ENCODE results near the gene SORCS3. TPM values are rescaled to one million over a fixed set of nuclear protein-coding genes. Genes with fewer than 3 reads are reported as not detected.

SORCS3 gene
- total RNA-seq, 1 donor from 2014 or later = not detected

- Mint-ChIP-seq H3K4me1 (ENCODE audit: low read depth) (no peaks in the 10 kb centered on the region), H3K27ac (no peak overlapping the region), H3K36me3 (ENCODE audit: low read depth) (no peaks in the 10 kb centered on the region), H3K27me3 (ENCODE audit: low read depth) (no peaks in the 10 kb centered on the region), H3K4me3 (ENCODE audit: low read depth) (no peak overlapping the region), H3K9me3 (no peaks in the 10 kb centered on the region)
- intact Hi-C loops (cut with micrococcal nuclease) = no loop called here
- no peak for DNase-seq (ENCODE audit: low spot score)
Measured at GRCh38 chr10:104807581-104808310, 166.7 kb downstream of the SORCS3 start.

GRCh38 chr10:104809288-104810090 lies 168.4 kb downstream of the SORCS3 start:
- no peaks in the 10 kb centered on the region for H3K36me3 Mint-ChIP-seq (ENCODE audit: low read depth)
- H3K27ac Mint-ChIP-seq = no peak overlapping the region
- no peak for DNase-seq (ENCODE audit: low spot score)
- H3K4me1 Mint-ChIP-seq (ENCODE audit: low read depth) = no peaks in the 10 kb centered on the region
- no peak overlapping the region for H3K4me3 Mint-ChIP-seq (ENCODE audit: low read depth)
- intact Hi-C loops (cut with micrococcal nuclease) = no loop called here
- H3K27me3 Mint-ChIP-seq (ENCODE audit: low read depth) = no peaks in the 10 kb centered on the region
- H3K9me3 Mint-ChIP-seq = no peaks in the 10 kb centered on the region

DNA sequence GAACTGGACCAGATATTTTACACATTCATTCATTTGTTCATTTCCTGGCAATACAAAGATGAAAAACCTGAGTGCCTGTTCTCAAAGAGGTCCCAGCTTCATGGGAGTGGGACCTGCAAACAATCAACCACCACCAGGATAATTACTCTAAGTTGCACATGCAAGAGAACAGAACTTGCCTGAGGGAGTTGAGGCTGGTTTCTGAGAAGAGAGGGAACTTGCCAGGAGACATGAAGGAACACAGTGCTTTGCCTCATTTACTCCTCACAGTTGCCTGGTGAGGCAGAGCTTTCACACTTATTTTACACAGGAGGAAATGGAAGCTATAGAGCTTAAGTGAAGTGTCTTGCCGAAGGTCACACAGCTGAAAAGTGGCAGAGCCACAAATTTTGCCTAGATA lies 170.1 kb downstream of the SORCS3 start:
- H3K4me3 Mint-ChIP-seq (ENCODE audit: low read depth) = no peak overlapping the region
- H3K9me3 Mint-ChIP-seq = no peaks in the 10 kb centered on the region
- H3K36me3 Mint-ChIP-seq (ENCODE audit: low read depth) = no peaks in the 10 kb centered on the region
- intact Hi-C loops (cut with micrococcal nuclease) = no loop called here
- H3K27ac Mint-ChIP-seq = no peak overlapping the region
- no peak for DNase-seq (ENCODE audit: low spot score)
- no peaks in the 10 kb centered on the region for H3K4me1 Mint-ChIP-seq (ENCODE audit: low read depth)
- H3K27me3 Mint-ChIP-seq (ENCODE audit: low read depth) = no peaks in the 10 kb centered on the region

GRCh38 chr10:104816501-104816900 lies 175.4 kb downstream of the SORCS3 start:
- intact Hi-C loops (cut with micrococcal nuclease) = no loop called here
- Mint-ChIP-seq H3K27me3 (ENCODE audit: low read depth) (no peaks in the 10 kb centered on the region), H3K36me3 (ENCODE audit: low read depth) (no peaks in the 10 kb centered on the region), H3K9me3 (no peaks in the 10 kb centered on the region), H3K4me1 (ENCODE audit: low read depth) (peaks cover 4% of the 10 kb centered on the region), H3K4me3 (ENCODE audit: low read depth) (no peak overlapping the region), H3K27ac (no peak overlapping the region)
- no peak for DNase-seq (ENCODE audit: low spot score)

DNA sequence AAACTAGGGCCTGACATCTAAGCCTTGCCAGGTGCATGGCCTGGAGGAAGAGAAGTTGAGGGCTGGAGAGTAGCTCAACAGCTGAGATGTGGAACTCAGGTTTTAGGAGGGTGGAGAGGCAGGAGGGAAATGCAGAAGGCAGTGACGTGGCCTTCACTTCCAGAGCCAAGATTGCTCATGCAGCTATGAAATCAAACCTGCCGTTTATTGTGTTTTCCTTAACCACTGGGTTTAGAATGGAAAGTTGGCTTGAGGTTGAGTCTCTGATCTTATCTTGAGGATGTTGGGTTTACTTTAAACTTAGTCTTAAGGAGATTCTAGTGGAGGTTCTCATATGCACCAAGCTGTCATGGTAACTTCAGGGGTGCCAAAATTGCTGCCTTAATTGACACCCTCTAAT lies 178.6 kb downstream of the SORCS3 start:
- no peak for DNase-seq (ENCODE audit: low spot score)
- Mint-ChIP-seq H3K4me1 (ENCODE audit: low read depth) (peaks cover 4% of the 10 kb centered on the region), H3K36me3 (ENCODE audit: low read depth) (no peaks in the 10 kb centered on the region), H3K4me3 (ENCODE audit: low read depth) (no peak overlapping the region), H3K27ac (no peak overlapping the region), H3K27me3 (ENCODE audit: low read depth) (no peaks in the 10 kb centered on the region), H3K9me3 (no peaks in the 10 kb centered on the region)
- intact Hi-C loops (cut with micrococcal nuclease) = no loop called here

GRCh38 chr10:104822088-104822487 lies 181.0 kb downstream of the SORCS3 start:
- DNase-seq (ENCODE audit: low spot score) = no peak
- H3K4me1 Mint-ChIP-seq (ENCODE audit: low read depth) = peaks cover 4% of the 10 kb centered on the region
- no peak overlapping the region for H3K4me3 Mint-ChIP-seq (ENCODE audit: low read depth)
- H3K27ac Mint-ChIP-seq = no peak overlapping the region
- H3K9me3 Mint-ChIP-seq = no peaks in the 10 kb centered on the region
- intact Hi-C loops (cut with micrococcal nuclease) = no loop called here
- H3K36me3 Mint-ChIP-seq (ENCODE audit: low read depth) = no peaks in the 10 kb centered on the region
- no peaks in the 10 kb centered on the region for H3K27me3 Mint-ChIP-seq (ENCODE audit: low read depth)

GRCh38 chr10:104824380-104825006 lies 183.4 kb downstream of the SORCS3 start:
- H3K9me3 Mint-ChIP-seq = no peaks in the 10 kb centered on the region

GRCh38 chr10:104831272-104831671 lies 190.2 kb downstream of the SORCS3 start:
- no peaks in the 10 kb centered on the region for H3K4me1 Mint-ChIP-seq (ENCODE audit: low read depth)
- H3K36me3 Mint-ChIP-seq (ENCODE audit: low read depth) = no peaks in the 10 kb centered on the region
- no peaks in the 10 kb centered on the region for H3K9me3 Mint-ChIP-seq
- intact Hi-C loops (cut with micrococcal nuclease) = no loop called here
- no peak overlapping the region for H3K27ac Mint-ChIP-seq
- DNase-seq (ENCODE audit: low spot score) = no peak
- no peak overlapping the region for H3K4me3 Mint-ChIP-seq (ENCODE audit: low read depth)
- no peaks in the 10 kb centered on the region for H3K27me3 Mint-ChIP-seq (ENCODE audit: low read depth)

More at GRCh38 chr10:104824380-104825006, 183.4 kb downstream of the SORCS3 start:
- no peaks in the 10 kb centered on the region for H3K36me3 Mint-ChIP-seq (ENCODE audit: low read depth)
- intact Hi-C loops (cut with micrococcal nuclease) = no loop called here
- H3K27ac Mint-ChIP-seq = no peak overlapping the region
- H3K4me3 Mint-ChIP-seq (ENCODE audit: low read depth) = no peak overlapping the region
- no peak for DNase-seq (ENCODE audit: low spot score)
- peaks cover 2% of the 10 kb centered on the region for H3K4me1 Mint-ChIP-seq (ENCODE audit: low read depth)
- H3K27me3 Mint-ChIP-seq (ENCODE audit: low read depth) = no peaks in the 10 kb centered on the region

DNA sequence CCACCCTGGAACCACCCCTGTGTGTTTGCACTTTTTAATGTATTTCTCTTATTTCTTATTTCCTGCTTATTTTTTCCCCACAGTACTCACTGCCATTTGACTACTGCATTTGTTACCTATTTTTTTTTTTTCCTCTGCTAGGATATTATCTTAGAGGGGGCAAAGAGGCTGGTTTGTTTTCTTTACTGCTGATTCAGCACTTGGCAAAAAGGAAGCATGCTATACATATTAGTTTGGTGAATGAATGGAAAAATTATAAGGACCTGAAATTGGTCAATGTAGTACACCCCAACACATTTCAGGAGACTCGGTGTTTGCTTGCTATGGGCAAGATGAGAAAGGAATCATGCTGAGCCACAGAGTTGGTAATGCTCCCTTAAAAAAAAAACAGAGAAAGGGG lies 193.5 kb downstream of the SORCS3 start:
- Mint-ChIP-seq H3K27ac (no peak overlapping the region), H3K9me3 (no peaks in the 10 kb centered on the region), H3K4me1 (ENCODE audit: low read depth) (no peaks in the 10 kb centered on the region), H3K27me3 (ENCODE audit: low read depth) (no peaks in the 10 kb centered on the region), H3K36me3 (ENCODE audit: low read depth) (no peaks in the 10 kb centered on the region), H3K4me3 (ENCODE audit: low read depth) (no peak overlapping the region)
- no peak for DNase-seq (ENCODE audit: low spot score)
- intact Hi-C loops (cut with micrococcal nuclease) = no loop called here

GRCh38 chr10:104835422-104835821 lies 194.3 kb downstream of the SORCS3 start:
- Mint-ChIP-seq H3K9me3 (no peaks in the 10 kb centered on the region), H3K27me3 (ENCODE audit: low read depth) (no peaks in the 10 kb centered on the region), H3K4me3 (ENCODE audit: low read depth) (no peak overlapping the region), H3K4me1 (ENCODE audit: low read depth) (no peaks in the 10 kb centered on the region), H3K27ac (no peak overlapping the region), H3K36me3 (ENCODE audit: low read depth) (no peaks in the 10 kb centered on the region)
- no peak for DNase-seq (ENCODE audit: low spot score)
- intact Hi-C loops (cut with micrococcal nuclease) = no loop called here

DNA sequence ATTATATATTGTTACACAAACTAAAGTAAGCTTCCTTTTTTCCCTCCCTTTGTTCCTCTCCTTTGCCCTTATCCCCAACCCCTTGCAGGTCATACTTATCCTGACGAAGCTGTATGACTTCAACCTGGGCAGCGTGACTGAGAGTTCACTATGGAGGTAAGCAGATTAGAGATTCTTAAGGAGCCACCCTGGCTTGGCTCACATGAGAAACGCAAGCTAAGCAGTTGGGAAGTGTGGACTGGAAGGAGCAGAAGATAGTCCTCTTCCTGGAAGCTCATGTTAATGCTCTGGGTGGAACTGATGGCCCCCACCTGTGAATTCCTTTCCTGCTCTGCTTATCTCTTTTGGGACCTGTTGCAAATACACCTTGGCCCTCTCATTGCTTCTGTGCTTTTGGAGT lies 201.6 kb downstream of the SORCS3 start:
- no peaks in the 10 kb centered on the region for H3K4me1 Mint-ChIP-seq (ENCODE audit: low read depth)
- no peaks in the 10 kb centered on the region for H3K27me3 Mint-ChIP-seq (ENCODE audit: low read depth)
- no peaks in the 10 kb centered on the region for H3K36me3 Mint-ChIP-seq (ENCODE audit: low read depth)
- intact Hi-C loops (cut with micrococcal nuclease) = no loop called here
- DNase-seq (ENCODE audit: low spot score) = no peak
- no peak overlapping the region for H3K27ac Mint-ChIP-seq
- no peaks in the 10 kb centered on the region for H3K9me3 Mint-ChIP-seq
- no peak overlapping the region for H3K4me3 Mint-ChIP-seq (ENCODE audit: low read depth)

GRCh38 chr10:104844073-104844472 lies 203.0 kb downstream of the SORCS3 start:
- intact Hi-C loops (cut with micrococcal nuclease) = no loop called here
- Mint-ChIP-seq H3K4me3 (ENCODE audit: low read depth) (no peak overlapping the region), H3K4me1 (ENCODE audit: low read depth) (no peaks in the 10 kb centered on the region), H3K9me3 (no peaks in the 10 kb centered on the region), H3K36me3 (ENCODE audit: low read depth) (no peaks in the 10 kb centered on the region), H3K27ac (no peak overlapping the region), H3K27me3 (ENCODE audit: low read depth) (no peaks in the 10 kb centered on the region)
- no peak for DNase-seq (ENCODE audit: low spot score)

DNA sequence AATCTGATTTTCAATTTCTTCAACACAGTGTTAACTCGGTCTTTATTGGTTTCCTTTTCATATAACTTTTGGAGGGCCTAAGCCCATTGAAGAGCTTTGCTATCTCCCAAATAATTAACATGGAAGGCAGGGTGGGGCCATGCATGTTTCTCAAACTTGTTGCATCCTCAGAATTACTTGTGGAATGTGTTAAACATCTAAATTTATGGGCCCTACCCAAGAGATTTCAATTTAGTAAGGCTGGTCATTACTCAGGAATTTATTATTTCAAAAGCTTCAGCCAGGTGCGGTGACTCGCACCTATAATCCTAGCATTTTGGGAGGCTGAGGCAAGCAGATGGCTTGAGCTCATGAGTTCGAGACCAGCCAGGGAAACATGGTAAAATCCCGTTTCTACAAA lies 208.9 kb downstream of the SORCS3 start:
- no peaks in the 10 kb centered on the region for H3K4me1 Mint-ChIP-seq (ENCODE audit: low read depth)
- H3K4me3 Mint-ChIP-seq (ENCODE audit: low read depth) = no peak overlapping the region
- H3K27ac Mint-ChIP-seq = no peak overlapping the region
- no peak for DNase-seq (ENCODE audit: low spot score)
- no peaks in the 10 kb centered on the region for H3K36me3 Mint-ChIP-seq (ENCODE audit: low read depth)
- no peaks in the 10 kb centered on the region for H3K9me3 Mint-ChIP-seq
- intact Hi-C loops (cut with micrococcal nuclease) = no loop called here
- H3K27me3 Mint-ChIP-seq (ENCODE audit: low read depth) = no peaks in the 10 kb centered on the region
